K562 (cell line): ENCODE results near the gene ABCB10.

Source experiments
- CAMTA2 ChIP-seq: fragments of 250-450 bp; sonication (Bioruptor Pico); conservative IDR thresholded peaks from 2 replicates; pipeline ENCODE4 v1.5.1; 2022
- POLR2AphosphoS5 ChIP-seq: IDR thresholded peaks from 2 replicates; pipeline ENCODE4 v1.6.1; 2011; ENCODE audit warnings: mild to moderate bottlenecking, low read depth, low read length, moderate library complexity; ENCODE audit not compliant: control insufficient read depth, insufficient read depth
- TF ChIP-seq, protein P1 (sequence below): fragments of 450-650 bp; IDR thresholded peaks from 2 replicates; pipeline ENCODE4 v1.6.1; 2016
- TF ChIP-seq, protein P2 (sequence below): fragments of 200-800 bp; sonication (Bioruptor generic); IDR thresholded peaks from 2 replicates; pipeline ENCODE4 v1.6.1; 2017; ENCODE audit warnings: missing genetic modification characterization, missing compliant biosample characterization

GRCh38 chr1:229594227-229595008 is 35.9 kb upstream of the ABCB10 start:
- TF ChIP-seq CAMTA2: no peak
- TF ChIP-seq, protein P1, sequence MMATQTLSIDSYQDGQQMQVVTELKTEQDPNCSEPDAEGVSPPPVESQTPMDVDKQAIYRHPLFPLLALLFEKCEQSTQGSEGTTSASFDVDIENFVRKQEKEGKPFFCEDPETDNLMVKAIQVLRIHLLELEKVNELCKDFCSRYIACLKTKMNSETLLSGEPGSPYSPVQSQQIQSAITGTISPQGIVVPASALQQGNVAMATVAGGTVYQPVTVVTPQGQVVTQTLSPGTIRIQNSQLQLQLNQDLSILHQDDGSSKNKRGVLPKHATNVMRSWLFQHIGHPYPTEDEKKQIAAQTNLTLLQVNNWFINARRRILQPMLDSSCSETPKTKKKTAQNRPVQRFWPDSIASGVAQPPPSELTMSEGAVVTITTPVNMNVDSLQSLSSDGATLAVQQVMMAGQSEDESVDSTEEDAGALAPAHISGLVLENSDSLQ: no peak
- no peak for TF ChIP-seq POLR2AphosphoS5
- TF ChIP-seq, protein P2, sequence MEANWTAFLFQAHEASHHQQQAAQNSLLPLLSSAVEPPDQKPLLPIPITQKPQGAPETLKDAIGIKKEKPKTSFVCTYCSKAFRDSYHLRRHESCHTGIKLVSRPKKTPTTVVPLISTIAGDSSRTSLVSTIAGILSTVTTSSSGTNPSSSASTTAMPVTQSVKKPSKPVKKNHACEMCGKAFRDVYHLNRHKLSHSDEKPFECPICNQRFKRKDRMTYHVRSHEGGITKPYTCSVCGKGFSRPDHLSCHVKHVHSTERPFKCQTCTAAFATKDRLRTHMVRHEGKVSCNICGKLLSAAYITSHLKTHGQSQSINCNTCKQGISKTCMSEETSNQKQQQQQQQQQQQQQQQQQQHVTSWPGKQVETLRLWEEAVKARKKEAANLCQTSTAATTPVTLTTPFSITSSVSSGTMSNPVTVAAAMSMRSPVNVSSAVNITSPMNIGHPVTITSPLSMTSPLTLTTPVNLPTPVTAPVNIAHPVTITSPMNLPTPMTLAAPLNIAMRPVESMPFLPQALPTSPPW (CRISPR knock-in tag): no peak
